HG03039 (cell line): ENCODE results near the gene GMNN.

Source experiments
- ATAC-seq: cut with Tn5 transposase; IDR thresholded peaks from one replicate; pipeline ENCODE4 v1.9.1; 2021; ENCODE audit warnings: mild to moderate bottlenecking, moderate library complexity; ENCODE audit not compliant: unreplicated experiment

GMNN gene

GRCh38 chr6:24799541-24799915, 24.8 kb downstream of the GMNN start:
- ATAC-seq: no peak

- ATAC-seq: no peak
These were observed 27.7 kb downstream of the GMNN start for GRCh38 chr6:24802271-24803059.

DNA sequence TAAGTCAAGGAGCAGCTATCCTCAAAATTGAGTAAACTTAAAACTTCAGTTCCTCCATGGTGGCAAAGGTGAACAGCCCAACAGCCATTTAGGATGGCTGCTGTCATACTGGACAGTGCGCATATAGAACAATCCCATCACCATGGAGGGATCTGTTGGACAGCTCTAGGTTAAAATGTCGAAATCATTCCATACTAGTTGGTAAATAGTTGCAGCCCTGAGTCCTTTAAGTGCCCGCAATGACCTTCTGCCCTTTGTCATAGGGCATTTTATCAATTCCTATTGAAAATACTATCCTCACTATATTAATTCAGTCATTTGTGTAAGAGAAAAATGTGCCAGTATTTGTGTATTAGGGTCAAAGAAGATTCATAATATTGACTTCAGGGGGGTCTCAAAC, 32.8 kb downstream of the GMNN start:
- ATAC-seq: no peak

DNA sequence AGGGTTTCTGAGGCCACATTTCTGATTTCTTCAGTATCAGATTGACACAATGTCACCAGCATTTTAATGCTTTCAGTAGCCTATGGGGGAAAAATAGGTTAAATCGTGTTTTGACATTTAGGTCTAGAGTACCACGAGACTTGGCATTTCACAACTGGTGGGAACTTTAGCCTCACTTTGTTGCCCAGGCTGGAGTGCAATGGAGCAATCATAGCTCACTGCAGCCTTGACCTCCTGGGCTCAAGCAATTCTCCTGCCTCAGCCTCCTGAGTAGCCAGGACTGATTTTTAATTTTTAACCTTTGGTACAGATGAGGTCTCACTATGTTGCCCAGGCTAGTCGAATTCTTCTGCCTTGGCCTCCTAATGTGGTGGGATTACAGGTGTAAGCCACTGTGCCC, 35.0 kb downstream of the GMNN start:
- no peak for ATAC-seq

DNA sequence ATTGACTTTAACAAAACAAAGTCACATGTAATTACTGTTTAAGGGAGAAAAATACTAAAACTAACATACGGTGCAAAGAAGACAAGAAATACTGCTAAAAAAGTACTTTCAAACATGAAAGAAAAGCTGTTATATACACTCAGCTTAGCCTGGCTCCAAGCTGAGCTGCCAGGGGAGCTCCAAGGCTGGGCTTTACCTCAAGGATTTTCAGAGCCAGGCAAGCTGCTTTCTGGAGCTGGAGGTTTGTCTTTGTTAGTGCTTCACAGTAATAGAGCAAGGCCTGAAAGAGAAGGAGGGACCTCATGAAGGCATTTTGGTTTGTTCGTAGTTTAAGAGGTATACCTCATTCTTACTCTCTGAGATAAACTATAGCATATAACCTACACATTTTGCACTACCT, 43.6 kb downstream of the GMNN start:
- no peak for ATAC-seq

GRCh38 chr6:24821860-24822444, 47.2 kb downstream of the GMNN start:
- no peak for ATAC-seq

GRCh38 chr6:24822696-24823095, 48.0 kb downstream of the GMNN start:
- no peak for ATAC-seq

DNA sequence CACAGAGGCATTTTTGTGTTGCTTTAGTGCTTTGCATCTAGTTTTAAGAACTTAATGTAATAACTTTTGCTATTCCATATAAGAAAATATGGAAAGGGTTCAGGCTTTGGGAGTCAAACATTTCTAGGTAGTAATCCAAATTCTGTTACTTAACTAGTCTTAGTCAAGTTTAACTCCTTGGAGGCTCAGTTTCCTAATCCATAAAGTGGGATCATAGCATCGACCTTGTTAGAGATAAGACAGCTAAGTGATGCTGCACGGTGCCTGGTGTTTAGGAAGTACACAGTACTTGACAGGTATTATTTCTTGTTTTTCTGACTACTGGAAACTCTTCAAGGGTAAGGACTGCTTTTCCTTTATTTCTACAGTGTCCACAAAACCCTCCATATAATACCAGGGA, 48.4 kb downstream of the GMNN start:
- no peak for ATAC-seq

GRCh38 chr6:24824142-24824938, 49.6 kb downstream of the GMNN start:
- ATAC-seq: no peak

- ATAC-seq: no peak
These were observed 50.4 kb downstream of the GMNN start for GRCh38 chr6:24825130-24825630.

- no peak for ATAC-seq
These were observed 52.4 kb downstream of the GMNN start for GRCh38 chr6:24827162-24827561.

- ATAC-seq: no peak
These were observed 53.2 kb downstream of the GMNN start for GRCh38 chr6:24827970-24828369.

DNA sequence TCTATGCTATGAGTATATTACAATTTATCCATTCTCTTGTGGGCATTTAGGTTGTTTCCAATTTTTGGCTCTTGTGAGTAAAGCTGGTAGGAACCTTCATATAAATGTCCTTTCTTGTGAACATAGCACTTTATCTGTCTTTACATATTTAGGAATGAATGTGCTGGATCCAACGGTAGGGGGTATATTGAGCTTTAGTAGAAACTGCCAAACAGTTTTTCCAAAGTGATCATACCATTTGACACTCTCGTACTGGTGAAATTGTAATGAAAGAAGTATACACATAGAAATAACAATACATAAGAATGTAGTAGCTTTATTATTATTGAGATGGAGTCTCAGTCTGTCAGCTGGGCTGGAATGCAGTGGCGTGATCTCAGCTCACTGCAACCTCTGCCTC, 54.9 kb downstream of the GMNN start:
- ATAC-seq: no peak

- ATAC-seq: no peak
These were observed 57.3 kb downstream of the GMNN start for GRCh38 chr6:24831771-24832716.

- no peak for ATAC-seq
These were observed 58.1 kb downstream of the GMNN start for GRCh38 chr6:24832794-24833193.

DNA sequence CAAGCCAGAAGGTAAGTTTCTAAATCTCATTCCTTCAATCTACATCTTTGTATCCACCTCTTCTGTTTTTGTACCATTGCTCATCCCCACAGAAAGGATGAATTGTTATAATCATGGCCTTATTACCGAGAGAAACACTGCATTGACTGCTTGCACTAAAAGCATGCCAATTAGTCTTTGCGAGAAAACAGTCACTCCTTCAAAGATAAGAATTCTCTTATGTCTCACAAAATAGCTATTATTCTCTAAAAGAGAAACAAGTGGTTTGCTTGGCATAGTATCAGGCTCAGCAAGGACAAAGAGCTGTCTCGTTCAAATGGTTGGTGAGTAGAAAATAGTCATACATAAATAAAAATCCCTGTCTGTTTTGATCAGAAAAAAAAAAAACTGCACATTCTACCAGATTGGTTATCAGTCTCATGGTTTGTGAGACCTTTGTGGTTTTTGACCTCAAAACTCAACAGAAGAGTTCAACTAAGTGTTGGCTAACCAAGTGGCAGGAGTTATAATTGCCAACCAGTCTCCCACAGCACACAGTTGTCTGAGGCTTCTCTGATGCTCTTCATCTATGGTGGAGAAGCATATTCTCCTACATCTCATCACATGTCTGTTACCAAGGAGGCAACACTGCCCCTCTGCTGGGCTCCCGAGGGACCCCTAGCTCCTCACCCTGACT, 59.1 kb downstream of the GMNN start:
- ATAC-seq: no peak
